Measurements from ENCODE around the gene MYO1B.

DNA sequence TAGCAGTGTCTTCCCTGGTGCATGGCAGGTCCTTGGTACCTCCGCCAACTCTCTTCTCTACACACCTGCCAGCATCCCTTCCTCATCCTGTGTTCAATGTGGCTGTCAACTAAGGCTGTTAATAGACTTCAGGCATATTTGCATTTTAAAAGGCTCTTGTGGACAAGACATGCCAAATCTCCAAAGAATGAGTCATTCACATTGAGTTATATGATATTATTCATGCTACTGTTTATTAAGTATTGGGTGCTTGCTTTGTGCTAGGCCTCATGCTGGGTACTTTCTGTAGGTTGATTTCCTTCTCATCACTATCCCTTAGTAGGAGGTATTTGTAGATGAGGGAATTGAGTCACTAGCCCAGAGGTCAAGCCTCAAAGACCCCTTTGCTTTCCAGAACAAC lies 5.2 kb downstream of the MYO1B start:
- TF ChIP-seq POLR2A (IDR thresholded peaks at IDR 0.05) (no peak), POLR2AphosphoS5 (IDR thresholded peaks at IDR 0.05) (no peak)
- TF ChIP-seq, protein P1, sequence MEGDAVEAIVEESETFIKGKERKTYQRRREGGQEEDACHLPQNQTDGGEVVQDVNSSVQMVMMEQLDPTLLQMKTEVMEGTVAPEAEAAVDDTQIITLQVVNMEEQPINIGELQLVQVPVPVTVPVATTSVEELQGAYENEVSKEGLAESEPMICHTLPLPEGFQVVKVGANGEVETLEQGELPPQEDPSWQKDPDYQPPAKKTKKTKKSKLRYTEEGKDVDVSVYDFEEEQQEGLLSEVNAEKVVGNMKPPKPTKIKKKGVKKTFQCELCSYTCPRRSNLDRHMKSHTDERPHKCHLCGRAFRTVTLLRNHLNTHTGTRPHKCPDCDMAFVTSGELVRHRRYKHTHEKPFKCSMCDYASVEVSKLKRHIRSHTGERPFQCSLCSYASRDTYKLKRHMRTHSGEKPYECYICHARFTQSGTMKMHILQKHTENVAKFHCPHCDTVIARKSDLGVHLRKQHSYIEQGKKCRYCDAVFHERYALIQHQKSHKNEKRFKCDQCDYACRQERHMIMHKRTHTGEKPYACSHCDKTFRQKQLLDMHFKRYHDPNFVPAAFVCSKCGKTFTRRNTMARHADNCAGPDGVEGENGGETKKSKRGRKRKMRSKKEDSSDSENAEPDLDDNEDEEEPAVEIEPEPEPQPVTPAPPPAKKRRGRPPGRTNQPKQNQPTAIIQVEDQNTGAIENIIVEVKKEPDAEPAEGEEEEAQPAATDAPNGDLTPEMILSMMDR (IDR thresholded peaks at IDR 0.05): no peak

Measured in upper lobe of left lung (tissue), 4 donors.